Loucy (cell line): Measurements from ENCODE around the gene SYNPO.

Source experiments
- H2AFZ ChIP-seq: fragments of 200-600 bp; sonication (generic); 2 replicates; pipeline ENCODE4 v1.6.0; 2016; ENCODE audit warnings: antibody characterized with exemption, mild to moderate bottlenecking, low read length, moderate library complexity
- H3F3A ChIP-seq: fragments of 200-600 bp; 2 replicates; pipeline ENCODE4 v1.6.0; 2016; ENCODE audit warnings: antibody characterized with exemption, low read depth, mild to moderate bottlenecking
- H3K27me3 ChIP-seq: fragments of 200-600 bp; sonication (generic); 2 replicates; pipeline ENCODE4 v1.6.1; 2014; ENCODE audit warnings: low read length, mild to moderate bottlenecking; ENCODE audit not compliant: insufficient read depth, poor library complexity, severe bottlenecking
- H3K36me3 ChIP-seq: fragments of 200-600 bp; sonication (generic); 2 replicates; pipeline ENCODE4 v1.6.1; 2016; ENCODE audit warnings: low read length; ENCODE audit not compliant: insufficient read depth
- H3K4me1 ChIP-seq: fragments of 200-600 bp; sonication (generic); 2 replicates; pipeline ENCODE4 v1.5.1; 2014; ENCODE audit warnings: low read length, mild to moderate bottlenecking; ENCODE audit not compliant: insufficient read depth, poor library complexity, severe bottlenecking
- H3K4me2 ChIP-seq: fragments of 200-600 bp; sonication (generic); 2 replicates; pipeline ENCODE4 v1.6.0; 2014; ENCODE audit warnings: antibody characterized with exemption, low read length, low read depth, mild to moderate bottlenecking; ENCODE audit not compliant: poor library complexity, severe bottlenecking
- H3K4me3 ChIP-seq: fragments of 200-600 bp; sonication (generic); 2 replicates; pipeline ENCODE4 v1.5.1; 2014; ENCODE audit warnings: low read length, mild to moderate bottlenecking, mixed read lengths; ENCODE audit not compliant: poor library complexity, severe bottlenecking
- H3K79me2 ChIP-seq: fragments of 200-600 bp; sonication (generic); 2 replicates; pipeline ENCODE4 v1.6.1; 2014; ENCODE audit warnings: low read length; ENCODE audit not compliant: insufficient read depth
- H3K9ac ChIP-seq: fragments of 200-600 bp; sonication (generic); 2 replicates; pipeline ENCODE4 v1.6.0; 2014; ENCODE audit warnings: mild to moderate bottlenecking, low read depth, low read length, moderate library complexity; ENCODE audit not compliant: poor library complexity, severe bottlenecking
- H3K9me2 ChIP-seq: fragments of 200-600 bp; sonication (generic); replicated peaks from 2 replicates; pipeline ENCODE4 v1.6.1; 2016; ENCODE audit warnings: low read depth, low read length, mixed read lengths
- H3K9me3 ChIP-seq: fragments of 200-600 bp; sonication (generic); 2 replicates; pipeline ENCODE4 v1.6.1; 2014; ENCODE audit warnings: mild to moderate bottlenecking, antibody characterized with exemption, low read length, low read depth; ENCODE audit not compliant: insufficient read depth
- H4K20me1 ChIP-seq: fragments of 200-600 bp; sonication (generic); 2 replicates; pipeline ENCODE4 v1.6.0; 2014; ENCODE audit warnings: antibody characterized with exemption, low read length, mild to moderate bottlenecking; ENCODE audit not compliant: insufficient read depth, poor library complexity, severe bottlenecking
- CTCF ChIP-seq: fragments of 200-600 bp; sonication (generic); conservative IDR thresholded peaks from 2 replicates; pipeline ENCODE4 v1.5.1; 2014; ENCODE audit warnings: mild to moderate bottlenecking, antibody characterized with exemption, low read length
- EZH2phosphoT487 ChIP-seq: fragments of 200-600 bp; IDR thresholded peaks from 2 replicates; pipeline ENCODE4 v1.6.1; 2018; ENCODE audit warnings: antibody characterized with exemption, mild to moderate bottlenecking, moderate library complexity, borderline replicate concordance

SYNPO gene

GRCh38 chr5:150599281-150599680 is 41.2 kb upstream of the SYNPO start:
- no peak overlapping the region for H2AFZ ChIP-seq
- H3K36me3 ChIP-seq: no peaks in the 10 kb centered on the region
- H4K20me1 ChIP-seq: no peaks in the 10 kb centered on the region
- H3K9ac ChIP-seq: no peak overlapping the region
- no peak for TF ChIP-seq EZH2phosphoT487
- no peak overlapping the region for H3K4me3 ChIP-seq
- H3K79me2 ChIP-seq: no peaks in the 10 kb centered on the region
- H3F3A ChIP-seq: no peaks in the 10 kb centered on the region
- no peak overlapping the region for H3K4me2 ChIP-seq
- H3K27me3 ChIP-seq: no peaks in the 10 kb centered on the region
- no peaks in the 10 kb centered on the region for H3K9me3 ChIP-seq
- peaks cover 10% of the 10 kb centered on the region for H3K4me1 ChIP-seq
- no peaks in the 10 kb centered on the region for H3K9me2 ChIP-seq

GRCh38 chr5:150599917-150600511 is 40.4 kb upstream of the SYNPO start:
- no peaks in the 10 kb centered on the region for H3K79me2 ChIP-seq
- no peaks in the 10 kb centered on the region for H3K36me3 ChIP-seq
- no peaks in the 10 kb centered on the region for H3K27me3 ChIP-seq
- no peak overlapping the region for H3K4me2 ChIP-seq
- H3K4me1 ChIP-seq: peaks cover 10% of the 10 kb centered on the region
- no peak overlapping the region for H3K4me3 ChIP-seq
- H3K9ac ChIP-seq: no peak overlapping the region
- no peaks in the 10 kb centered on the region for H3K9me3 ChIP-seq
- no peaks in the 10 kb centered on the region for H4K20me1 ChIP-seq
- no peak for TF ChIP-seq CTCF
- no peak for TF ChIP-seq EZH2phosphoT487
- no peaks in the 10 kb centered on the region for H3F3A ChIP-seq
- H2AFZ ChIP-seq: no peak overlapping the region
- no peaks in the 10 kb centered on the region for H3K9me2 ChIP-seq

- no peak overlapping the region for H3K4me3 ChIP-seq
- no peaks in the 10 kb centered on the region for H4K20me1 ChIP-seq
- no peak overlapping the region for H3K9ac ChIP-seq
Measured at GRCh38 chr5:150600616-150601490, 39.6 kb upstream of the SYNPO start.

More at GRCh38 chr5:150600616-150601490, 39.6 kb upstream of the SYNPO start:
- Histone ChIP-seq H2AFZ (no peak overlapping the region), H3K27me3 (no peaks in the 10 kb centered on the region), H3K79me2 (no peaks in the 10 kb centered on the region), H3K4me2 (no peak overlapping the region), H3K4me1 (peaks cover 10% of the 10 kb centered on the region), H3K9me3 (no peaks in the 10 kb centered on the region), H3F3A (no peaks in the 10 kb centered on the region), H3K9me2 (no peaks in the 10 kb centered on the region), H3K36me3 (no peaks in the 10 kb centered on the region)
- no peak for TF ChIP-seq EZH2phosphoT487
- no peak for TF ChIP-seq CTCF
